H9 (cell line): ENCODE data around the gene IGFBP5. TPM values are rescaled to one million over a fixed set of nuclear protein-coding genes. Genes with fewer than 3 reads are reported as not detected.

Source experiments
- DNase-seq: peaks from one replicate; pipeline ENCODE4 v3.0.0-alpha.2; 2017
- H2AFZ ChIP-seq: one replicate; pipeline ENCODE4 v1.6.1; 2013; ENCODE audit warnings: mild to moderate bottlenecking, low read length, control low read depth, moderate library complexity
- H2AK5ac ChIP-seq: 2 replicates; pipeline ENCODE4 v1.6.1; 2013; ENCODE audit warnings: low read length, control low read depth, mixed read lengths; ENCODE audit not compliant: insufficient read length
- H2BK120ac ChIP-seq: one replicate; pipeline ENCODE4 v1.6.1; 2013; ENCODE audit warnings: low read depth, mild to moderate bottlenecking, low read length, control low read depth, inconsistent platforms; ENCODE audit not compliant: poor library complexity, severe bottlenecking
- H2BK12ac ChIP-seq: 2 replicates; pipeline ENCODE4 v1.6.1; 2013; ENCODE audit warnings: low read length, control low read depth, mixed read lengths, low read depth; ENCODE audit not compliant: insufficient read length
- H2BK15ac ChIP-seq: 2 replicates; pipeline ENCODE4 v1.6.1; 2013; ENCODE audit warnings: low read depth, low read length, control low read depth
- H2BK20ac ChIP-seq: one replicate; pipeline ENCODE4 v1.6.1; 2013; ENCODE audit warnings: low read depth, mild to moderate bottlenecking, low read length, control low read depth, inconsistent platforms; ENCODE audit not compliant: poor library complexity, severe bottlenecking
- H2BK5ac ChIP-seq: 2 replicates; pipeline ENCODE4 v1.6.1; 2013; ENCODE audit warnings: low read length, control low read depth, mixed read lengths; ENCODE audit not compliant: insufficient read length
- H3K14ac ChIP-seq: 2 replicates; pipeline ENCODE4 v1.6.1; 2013; ENCODE audit warnings: low read length, control low read depth; ENCODE audit not compliant: insufficient read depth
- H3K18ac ChIP-seq: 2 replicates; pipeline ENCODE4 v1.6.1; 2013; ENCODE audit warnings: low read depth, mild to moderate bottlenecking, mixed read lengths, low read length, control low read depth; ENCODE audit not compliant: insufficient read length
- H3K23ac ChIP-seq: 2 replicates; pipeline ENCODE4 v1.6.1; 2013; ENCODE audit warnings: low read length, control low read depth, mixed read lengths, low read depth; ENCODE audit not compliant: insufficient read length
- H3K23me2 ChIP-seq: 2 replicates; pipeline ENCODE4 v1.6.1; 2013; ENCODE audit warnings: low read depth, mild to moderate bottlenecking, mixed read lengths, low read length, control low read depth; ENCODE audit not compliant: insufficient read length, poor library complexity, severe bottlenecking
- H3K27ac ChIP-seq: 2 replicates; pipeline ENCODE4 v1.5.1; 2013; ENCODE audit warnings: low read length, control low read depth, mixed read lengths, low read depth; ENCODE audit not compliant: insufficient read length
- H3K27me3 ChIP-seq: 2 replicates; pipeline ENCODE4 v1.6.1; 2013; ENCODE audit warnings: low read length, control low read depth, inconsistent platforms; ENCODE audit not compliant: insufficient read depth
- H3K4ac ChIP-seq: 2 replicates; pipeline ENCODE4 v1.6.1; 2013; ENCODE audit warnings: low read depth, mild to moderate bottlenecking, control low read depth, inconsistent platforms, low read length, moderate library complexity
- H3K4me1 ChIP-seq: 2 replicates; pipeline ENCODE4 v1.6.1; 2013; ENCODE audit warnings: low read length, control low read depth, inconsistent platforms; ENCODE audit not compliant: insufficient read depth
- H3K4me2 ChIP-seq: 2 replicates; pipeline ENCODE4 v1.6.1; 2013; ENCODE audit warnings: low read length, control low read depth, mixed read lengths; ENCODE audit not compliant: insufficient read length, insufficient read depth
- H3K56ac ChIP-seq: 2 replicates; pipeline ENCODE4 v1.6.1; 2013; ENCODE audit warnings: low read depth, mild to moderate bottlenecking, mixed read lengths, low read length, control low read depth; ENCODE audit not compliant: insufficient read length
- H3K79me1 ChIP-seq: 2 replicates; pipeline ENCODE4 v1.6.1; 2013; ENCODE audit warnings: low read depth, mild to moderate bottlenecking, moderate library complexity, low read length, control low read depth, inconsistent platforms; ENCODE audit not compliant: insufficient read depth, poor library complexity, severe bottlenecking
- H3K79me2 ChIP-seq: 2 replicates; pipeline ENCODE4 v1.6.1; 2013; ENCODE audit warnings: low read length, control low read depth, inconsistent platforms; ENCODE audit not compliant: insufficient read depth
- H3K9ac ChIP-seq: 2 replicates; pipeline ENCODE4 v1.6.1; 2013; ENCODE audit warnings: low read length, control low read depth, mixed read lengths; ENCODE audit not compliant: insufficient read length; ENCODE audit errors: extremely low read depth
- H3K9me3 ChIP-seq: one replicate; pipeline ENCODE4 v1.6.1; 2013; ENCODE audit warnings: low read depth, low read length, inconsistent platforms; ENCODE audit not compliant: control insufficient read depth
- H3T11ph ChIP-seq: one replicate; pipeline ENCODE4 v1.6.1; 2013; ENCODE audit warnings: mild to moderate bottlenecking, low read length, control low read depth, inconsistent platforms
- H4K20me1 ChIP-seq: one replicate; pipeline ENCODE4 v1.6.1; 2013; ENCODE audit not compliant: control insufficient read depth, insufficient read length, insufficient read depth
- H4K5ac ChIP-seq: 2 replicates; pipeline ENCODE4 v1.6.1; 2013; ENCODE audit warnings: low read depth, mild to moderate bottlenecking, mixed read lengths, low read length, control low read depth; ENCODE audit not compliant: insufficient read length
- H4K8ac ChIP-seq: replicated peaks from 2 replicates; pipeline ENCODE4 v1.6.1; 2013; ENCODE audit warnings: low read length, control low read depth, mixed read lengths, low read depth; ENCODE audit not compliant: insufficient read length
- H4K91ac ChIP-seq: 2 replicates; pipeline ENCODE4 v1.6.1; 2013; ENCODE audit warnings: low read depth, mild to moderate bottlenecking, moderate library complexity, mixed read lengths, low read length, control low read depth; ENCODE audit not compliant: insufficient read length
- H3K27ac Mint-ChIP-seq, 3 experiments: 2 replicates in 2 of 3; 3 replicates in 1 of 3; pipeline ENCODE4 v1.8.0; 2020 to 2021; ENCODE audit warnings: mixed read lengths in 3 of 3, mild to moderate bottlenecking in 1 of 3, moderate library complexity in 1 of 3
- H3K27me3 Mint-ChIP-seq: 2 replicates; pipeline ENCODE4 v1.8.0; 2021; ENCODE audit warnings: low read depth, mild to moderate bottlenecking, moderate library complexity, mixed read lengths
- H3K36me3 Mint-ChIP-seq, 3 experiments: 2 replicates in 2 of 3; 3 replicates in 1 of 3; pipeline ENCODE4 v1.8.0; 2020 to 2021; ENCODE audit warnings: low read depth in 3 of 3, mixed read lengths in 3 of 3; ENCODE audit not compliant: insufficient read depth in 1 of 3
- H3K4me1 Mint-ChIP-seq, 2 experiments: 2 replicates each; pipeline ENCODE4 v1.8.0; 2020; ENCODE audit warnings: mixed read lengths in 2 of 2
- H3K4me3 Mint-ChIP-seq, 2 experiments: 2 replicates in 1 of 2; 3 replicates in 1 of 2; pipeline ENCODE4 v1.8.0; 2020 to 2021; ENCODE audit warnings: mild to moderate bottlenecking in 2 of 2, mixed read lengths in 2 of 2, moderate library complexity in 1 of 2
- H3K9me3 Mint-ChIP-seq, 2 experiments: 2 replicates in 1 of 2; 3 replicates in 1 of 2; pipeline ENCODE4 v1.8.0; 2020; ENCODE audit warnings: mild to moderate bottlenecking in 2 of 2, mixed read lengths in 2 of 2, moderate library complexity in 1 of 2
- CTCF ChIP-seq: fragments of 200-600 bp; sonication (generic); conservative IDR thresholded peaks from 3 replicates; pipeline ENCODE4 v1.8.0; 2021; ENCODE audit warnings: antibody characterized with exemption, mild to moderate bottlenecking
- WGBS: extraction: QIAGEN DNeasy Blood & Tissue Kit; methylation state at CpG from one replicate; pipeline ENCODE4 v1.1.7; 2013; ENCODE audit warnings: missing lambda C conversion rate, low lambda C conversion rate, mixed read lengths; ENCODE audit not compliant: insufficient read length; ENCODE audit errors: extremely low coverage; 5-methylcytosine and 5-hydroxymethylcytosine counted together
- total RNA-seq: library from RNA; stranded (reverse); gene quantifications from 2 replicates; pipeline ENCODE4 v1.2.1, GENCODE V29; 2021

The IGFBP5 gene
- total RNA-seq, 1 experiment from 2014 or later, result 0.90 TPM

- Histone ChIP-seq H3K23ac (no peak overlapping the region), H3K14ac (no peak overlapping the region), H2AK5ac (no peak overlapping the region), H2BK15ac (no peak overlapping the region), H3K4me1 (peaks cover 4% of the 10 kb centered on the region; the same call in 1 of the 2 replicates), H2BK20ac (no peak overlapping the region), H3K4ac (no peak overlapping the region), H3K79me1 (no peaks in the 10 kb centered on the region), H4K8ac (no peak overlapping the region), H3K23me2 (no peaks in the 10 kb centered on the region), H3K79me2 (peaks cover 3% of the 10 kb centered on the region; the same call in 1 of the 2 replicates), H3K56ac (no peak overlapping the region), H3K4me2 (no peak overlapping the region), H3K27me3 (no peaks in the 10 kb centered on the region), H4K5ac (no peak overlapping the region), H3T11ph (no peak overlapping the region), H4K91ac (no peak overlapping the region), H2BK5ac (no peak overlapping the region), H3K9me3 (no peaks in the 10 kb centered on the region), H3K9ac (no peak overlapping the region), H3K18ac (no peak overlapping the region), H4K20me1 (no peaks in the 10 kb centered on the region), H2AFZ (no peak overlapping the region), H2BK120ac (no peak overlapping the region), H2BK12ac (no peak overlapping the region), H3K27ac (no peak overlapping the region)
- Mint-ChIP-seq H3K9me3 (no peaks in the 10 kb centered on the region), H3K27ac (peak overlapping the region in 1 of 3 experiments; percentile 48; a peak in 2 of 7 replicates), H3K4me1 (peaks cover 29 to 42% of the 10 kb centered on the region in 2 experiments), H3K27me3 (no peaks in the 10 kb centered on the region), H3K4me3 (no peak overlapping the region), H3K36me3 (peaks cover 37 to 71% (median 61%) of the 10 kb centered on the region in 3 experiments)
- no CpG with 5 or more reads among the region's 5 CpGs for WGBS
- no peak for DNase-seq
- no peak for TF ChIP-seq CTCF
These were observed 34.3 kb downstream of the IGFBP5 start for GRCh38 chr2:216661051-216661450.
